HEK293T (cell line): ENCODE data around the gene ANKS1B.

Source experiments
- ARNT ChIP-seq: fragments of 450-650 bp; IDR thresholded peaks from 2 replicates; pipeline ENCODE4 v1.6.1; 2017; ENCODE audit warnings: mild to moderate bottlenecking
- BHLHE40 ChIP-seq: fragments of 450-650 bp; IDR thresholded peaks from 2 replicates; pipeline ENCODE4 v1.6.1; 2016; ENCODE audit warnings: mild to moderate bottlenecking, moderate library complexity, borderline replicate concordance
- FOXA1 ChIP-seq: fragments of 450-650 bp; IDR thresholded peaks from 2 replicates; pipeline ENCODE4 v1.6.1; 2016; ENCODE audit warnings: mild to moderate bottlenecking
- FOXK2 ChIP-seq: fragments of 450-650 bp; IDR thresholded peaks from 2 replicates; pipeline ENCODE4 v1.6.1; 2016; ENCODE audit warnings: mild to moderate bottlenecking
- FOXM1 ChIP-seq: fragments of 450-650 bp; IDR thresholded peaks from 2 replicates; pipeline ENCODE4 v1.6.1; 2017; ENCODE audit warnings: mild to moderate bottlenecking, borderline replicate concordance
- L3MBTL2 ChIP-seq: fragments of 450-650 bp; conservative IDR thresholded peaks from 2 replicates; pipeline ENCODE4 v1.6.1; 2016; ENCODE audit warnings: mild to moderate bottlenecking
- PKNOX1 ChIP-seq: fragments of 450-650 bp; IDR thresholded peaks from 2 replicates; pipeline ENCODE4 v1.6.1; 2016
- SP1 ChIP-seq: fragments of 450-650 bp; IDR thresholded peaks from 2 replicates; pipeline ENCODE4 v1.6.1; 2017
- SUZ12 ChIP-seq: fragments of 450-650 bp; IDR thresholded peaks from 2 replicates; pipeline ENCODE4 v1.6.1; 2016; ENCODE audit warnings: mild to moderate bottlenecking
- TARDBP ChIP-seq: fragments of 450-650 bp; IDR thresholded peaks from 2 replicates; pipeline ENCODE4 v1.6.1; 2016
- ZNF384 ChIP-seq: fragments of 450-650 bp; IDR thresholded peaks from 2 replicates; pipeline ENCODE4 v1.6.1; 2016

GRCh38 chr12:99192489-99192888, 792.2 kb downstream of the ANKS1B start:
- TF ChIP-seq ZNF384 (no peak), BHLHE40 (no peak), ARNT (no peak), SP1 (no peak), FOXM1 (no peak), PKNOX1 (no peak), SUZ12 (no peak), TARDBP (no peak), FOXK2 (no peak), L3MBTL2 (no peak), FOXA1 (no peak)
